GM18951 (cell line): ENCODE measurements around the gene NUDT17.
"Not testable (repeated sequence)": the region's sequence is repeated elsewhere in the genome, so short reads cannot be mapped to it uniquely, and the experiment has no call there.

Source experiments
- POLR2A ChIP-seq: IDR thresholded peaks from 4 replicates; pipeline ENCODE4 v1.6.1; 2011; ENCODE audit warnings: mild to moderate bottlenecking; ENCODE audit not compliant: insufficient read length, insufficient read depth; ENCODE audit errors: extremely low read depth
- in situ Hi-C: fragments of 300-500 bp; cut with MboI; formaldehyde crosslinking; loops from one replicate; pipeline ENCODE4 v1.12.0; 2022; ENCODE audit warnings: low sequenced_read_pairs, mixed read lengths, inconsistent platforms; ENCODE audit not compliant: unreplicated experiment

NUDT17 gene

DNA sequence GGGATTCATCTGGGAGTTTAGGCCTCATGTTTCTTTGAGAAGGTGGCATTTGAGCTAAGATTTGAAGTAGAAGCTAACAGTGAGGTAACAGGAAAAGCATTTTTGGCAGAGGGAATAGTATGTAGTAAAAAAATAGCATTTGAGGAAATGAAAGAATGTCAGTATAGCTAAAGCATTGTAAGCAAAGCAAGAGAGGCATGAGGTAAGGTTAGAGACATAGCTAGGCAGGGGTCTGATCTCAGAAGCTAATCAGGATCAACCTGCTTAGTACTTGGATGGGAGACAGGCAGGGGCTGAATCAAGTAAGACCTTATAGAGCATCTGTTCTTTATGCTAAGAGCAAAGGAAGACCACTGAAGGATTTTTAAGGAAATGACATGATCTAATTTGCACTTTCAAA lies 17.5 kb upstream of the NUDT17 start:
- in situ Hi-C loops, result no loop called here

DNA sequence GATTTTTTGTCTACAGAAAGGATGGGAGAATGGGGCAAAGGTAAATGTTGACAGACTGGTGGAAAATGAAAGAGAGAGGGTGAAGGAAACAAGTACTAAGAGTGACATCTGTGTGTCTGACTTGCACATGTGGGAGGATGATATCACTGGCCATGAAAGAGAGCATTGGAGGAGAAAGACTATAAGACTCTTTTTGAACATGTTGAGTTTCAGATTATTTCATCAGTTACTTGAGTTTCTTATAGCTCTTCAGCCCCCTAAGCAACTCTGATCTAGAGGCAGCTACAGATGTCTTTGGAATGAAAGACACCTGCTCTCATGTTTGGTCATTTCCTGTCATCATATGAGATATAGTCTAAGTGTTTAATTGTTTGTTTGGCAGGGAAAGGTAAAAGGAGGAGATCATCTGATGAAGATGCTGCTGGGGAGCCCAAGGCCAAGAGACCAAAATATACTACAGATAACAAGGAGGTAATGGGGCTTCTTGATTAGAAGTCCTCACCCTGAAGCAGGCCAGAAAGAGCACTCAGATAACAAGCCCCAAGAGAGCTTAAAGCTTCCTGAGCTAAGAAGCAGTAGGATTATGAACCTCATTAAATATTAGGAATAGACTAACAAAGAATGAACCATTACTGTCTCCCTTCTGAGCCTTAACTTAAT lies 16.9 kb upstream of the NUDT17 start:
- TF ChIP-seq POLR2A, result no peak
- in situ Hi-C loops, result no loop called here

More for the DNA sequence above, 17.5 kb upstream of the NUDT17 start:
- TF ChIP-seq POLR2A, result no peak

DNA sequence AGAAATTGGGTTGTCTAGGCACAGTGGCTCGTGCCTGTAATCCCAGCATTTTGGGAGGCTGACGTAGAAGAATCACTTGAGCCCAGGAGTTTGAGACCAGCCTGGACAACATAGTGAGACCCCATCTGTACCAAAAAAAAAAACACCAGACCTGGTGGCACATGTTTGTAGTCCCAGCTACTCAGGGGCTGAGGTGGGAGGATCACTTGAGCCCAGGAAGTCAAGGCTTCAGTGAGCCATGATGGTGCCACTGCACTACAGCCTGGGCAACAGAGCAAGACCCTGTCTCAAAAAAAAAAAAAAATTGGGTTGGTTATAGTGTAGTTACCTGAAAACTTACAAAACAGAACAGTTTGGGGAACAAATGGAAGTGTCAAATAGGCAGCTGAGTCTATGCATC lies 14.6 kb upstream of the NUDT17 start:
- in situ Hi-C loops, result not testable (repeated sequence)

DNA sequence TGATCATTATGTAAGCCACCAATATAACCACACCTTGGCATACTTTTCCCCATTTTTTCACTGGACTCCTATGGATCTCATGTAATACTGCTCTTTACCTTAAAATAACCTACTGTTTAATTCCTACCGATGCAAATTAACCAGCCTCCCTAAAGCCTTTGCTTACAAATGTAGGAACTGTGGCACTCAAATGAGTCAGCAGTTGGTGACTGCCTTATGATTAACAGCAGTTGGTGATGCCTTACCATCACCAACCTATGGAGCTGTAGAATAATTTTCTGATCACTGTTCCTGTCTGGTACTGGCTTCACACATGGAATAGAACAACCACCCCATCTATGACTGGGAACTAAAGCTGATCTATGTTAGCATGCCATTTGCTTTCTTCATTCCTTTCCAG lies 7.8 kb upstream of the NUDT17 start:
- in situ Hi-C loops, result no loop called here
- no peak for TF ChIP-seq POLR2A

DNA sequence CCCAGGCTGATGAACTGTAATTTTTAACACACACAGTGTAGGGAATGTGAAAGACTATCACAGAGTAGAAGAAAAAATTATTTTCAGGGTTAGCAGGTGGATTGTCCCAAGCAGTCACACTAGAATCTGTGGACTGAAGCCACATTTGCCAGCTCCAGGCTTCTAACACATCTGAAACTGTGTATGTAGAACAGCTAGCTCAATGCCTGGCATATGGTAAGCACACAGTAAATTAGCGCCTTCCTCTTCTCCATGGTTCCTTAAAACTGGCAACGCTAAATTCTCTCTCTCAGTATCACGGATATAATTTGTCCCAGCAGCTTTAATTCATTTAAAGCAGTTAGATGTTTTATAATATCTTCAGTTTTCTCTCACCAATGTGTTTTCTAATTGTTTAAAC lies 2.4 kb upstream of the NUDT17 start:
- in situ Hi-C loops, result no loop called here
- no peak for TF ChIP-seq POLR2A

DNA sequence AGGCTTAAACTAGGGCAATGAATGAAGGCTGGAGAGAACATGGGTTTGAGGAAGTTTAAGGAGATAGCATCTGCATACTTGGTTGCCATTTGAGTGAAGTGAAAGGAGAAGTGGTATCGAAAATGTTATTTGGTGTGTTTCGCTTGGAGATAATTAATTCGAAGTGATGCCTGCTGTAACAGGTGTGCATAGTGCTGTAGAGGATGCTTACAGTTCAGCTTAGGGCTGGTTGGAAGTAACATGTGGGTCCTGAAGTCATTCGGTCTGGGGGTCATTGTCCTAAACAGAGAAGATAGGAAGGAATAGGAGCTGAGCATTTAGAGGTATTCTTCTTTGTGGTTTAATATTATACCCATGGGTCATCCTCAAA lies 301 bp upstream of the NUDT17 start:
- in situ Hi-C loops, result no loop called here
- no peak for TF ChIP-seq POLR2A

DNA sequence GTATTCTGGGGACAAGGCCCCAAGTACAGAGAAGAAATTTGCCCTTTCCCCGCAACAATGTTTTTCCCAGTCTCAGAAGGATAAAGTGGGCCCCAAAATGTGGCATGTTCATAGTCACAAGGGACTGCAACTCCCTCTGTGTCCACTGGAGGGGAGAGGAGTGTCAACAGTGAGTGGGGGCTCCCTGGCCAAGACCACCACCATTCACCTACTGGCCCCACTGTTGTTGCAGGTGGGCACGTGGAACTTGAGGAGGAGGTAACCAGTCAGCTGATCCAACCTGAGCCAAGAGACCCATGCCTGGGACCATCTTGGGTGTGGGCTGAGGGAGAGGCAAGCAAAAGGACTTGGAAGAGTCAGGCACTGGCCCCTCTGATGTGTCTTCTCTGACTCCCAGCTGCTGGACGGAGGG lies 777 bp downstream of the NUDT17 start:
- in situ Hi-C loops, result no loop called here
- peak; percentile 14 for TF ChIP-seq POLR2A

DNA sequence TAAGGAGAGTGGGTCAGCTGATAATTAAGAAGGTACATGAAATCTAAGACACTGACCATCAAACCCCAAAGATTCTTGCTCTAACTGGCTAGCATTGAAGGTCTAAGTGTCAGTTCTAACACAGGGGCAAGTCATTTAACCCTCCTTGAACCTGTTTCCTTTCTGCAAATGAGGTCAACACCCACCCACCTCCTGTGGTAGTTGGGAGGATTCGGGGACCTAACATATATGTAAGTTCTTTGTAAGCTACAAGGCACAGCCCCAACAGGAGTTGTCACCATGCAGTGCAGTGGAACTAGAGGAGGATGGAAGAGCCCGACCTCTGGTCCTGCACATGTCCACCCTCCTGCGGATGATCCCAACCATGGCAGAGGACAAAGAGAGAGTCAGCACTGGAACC lies 2.4 kb downstream of the NUDT17 start:
- no peak for TF ChIP-seq POLR2A
- in situ Hi-C loops, result no loop called here

DNA sequence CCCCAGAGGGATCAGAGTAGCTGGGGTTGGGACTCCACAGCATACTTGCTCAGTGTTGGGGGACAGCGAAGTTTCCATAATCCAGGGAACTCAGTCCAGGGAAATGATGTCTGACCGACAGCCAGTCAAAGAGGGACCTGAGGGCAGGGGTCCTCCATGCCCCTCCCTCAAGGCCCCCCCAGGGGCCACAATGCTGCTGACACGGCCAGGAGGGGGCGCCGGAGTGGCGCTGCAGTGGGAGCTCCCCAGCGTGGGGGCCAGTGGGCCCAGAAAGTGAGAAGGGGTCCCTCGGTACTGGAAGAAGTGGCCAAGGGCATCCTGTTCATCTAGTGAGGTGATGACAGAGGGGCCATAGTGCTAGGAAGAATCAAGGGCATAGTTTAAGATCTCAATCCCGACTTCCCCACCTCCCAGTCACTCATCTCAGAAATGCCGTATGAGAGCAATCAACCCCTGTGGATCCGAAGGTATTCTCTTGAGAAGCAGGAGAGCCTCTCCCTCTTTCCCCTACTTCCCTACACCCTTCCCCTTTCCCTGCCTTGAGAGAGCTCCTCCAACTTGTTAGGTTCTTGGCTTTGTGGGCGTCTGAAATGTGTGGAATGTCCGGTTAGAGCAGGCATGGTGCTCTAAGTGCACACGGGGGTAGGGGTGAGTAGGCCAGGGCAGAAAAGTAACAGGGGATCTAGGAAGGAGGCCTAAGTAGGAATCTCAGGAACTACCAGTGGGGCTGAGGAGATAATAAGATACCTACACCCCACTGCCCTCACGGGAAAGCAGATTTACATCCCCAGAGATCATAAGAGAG lies 4.1 kb downstream of the NUDT17 start:
- TF ChIP-seq POLR2A, result no peak
- in situ Hi-C loops, result no loop called here

DNA sequence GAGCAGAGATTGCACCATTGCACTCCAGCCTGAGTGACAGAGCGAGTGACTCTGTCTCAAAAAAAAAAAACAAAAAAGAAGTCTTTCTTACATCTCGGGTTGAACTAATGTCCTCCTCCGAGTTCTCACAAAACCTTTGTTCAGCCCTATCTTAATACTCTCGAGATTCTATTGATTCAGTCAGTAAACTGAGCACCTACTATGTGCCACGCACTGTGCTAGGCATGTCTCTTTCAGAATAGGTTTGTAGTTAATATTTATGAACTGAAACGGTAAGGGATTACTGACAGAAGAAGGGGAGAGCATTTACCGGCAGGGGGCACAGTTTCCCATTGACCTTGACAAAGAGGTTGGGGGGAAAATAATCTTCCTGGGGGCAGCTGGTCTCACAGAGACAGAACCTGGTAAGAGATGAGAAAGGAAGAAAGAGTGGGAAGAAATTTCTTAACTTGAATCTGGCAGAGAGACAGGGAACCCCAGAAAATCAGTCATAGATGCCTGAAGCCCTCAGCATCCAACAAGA lies 10.1 kb downstream of the NUDT17 start:
- TF ChIP-seq POLR2A, result no peak
- in situ Hi-C loops, result no loop called here

DNA sequence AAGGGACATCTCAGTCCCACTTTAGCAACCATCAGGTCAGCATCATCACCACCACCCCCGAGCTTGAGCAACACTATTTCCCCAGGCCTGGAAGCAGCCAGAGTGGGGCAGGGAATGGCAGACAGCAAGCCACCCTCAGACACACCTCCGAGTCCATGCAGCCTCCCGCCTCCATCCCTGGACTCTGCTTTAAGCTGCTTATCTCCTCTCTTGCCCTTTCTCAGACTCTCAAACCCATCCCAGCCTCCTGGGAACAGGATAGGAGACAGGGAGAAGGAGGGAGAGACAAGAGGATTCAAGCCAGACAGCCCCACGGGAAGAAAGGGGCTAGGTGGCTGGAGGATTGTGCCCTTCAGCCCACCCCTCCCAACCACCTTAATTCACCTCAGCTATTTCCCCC lies 11.7 kb downstream of the NUDT17 start:
- in situ Hi-C loops, result no loop called here
- no peak for TF ChIP-seq POLR2A

DNA sequence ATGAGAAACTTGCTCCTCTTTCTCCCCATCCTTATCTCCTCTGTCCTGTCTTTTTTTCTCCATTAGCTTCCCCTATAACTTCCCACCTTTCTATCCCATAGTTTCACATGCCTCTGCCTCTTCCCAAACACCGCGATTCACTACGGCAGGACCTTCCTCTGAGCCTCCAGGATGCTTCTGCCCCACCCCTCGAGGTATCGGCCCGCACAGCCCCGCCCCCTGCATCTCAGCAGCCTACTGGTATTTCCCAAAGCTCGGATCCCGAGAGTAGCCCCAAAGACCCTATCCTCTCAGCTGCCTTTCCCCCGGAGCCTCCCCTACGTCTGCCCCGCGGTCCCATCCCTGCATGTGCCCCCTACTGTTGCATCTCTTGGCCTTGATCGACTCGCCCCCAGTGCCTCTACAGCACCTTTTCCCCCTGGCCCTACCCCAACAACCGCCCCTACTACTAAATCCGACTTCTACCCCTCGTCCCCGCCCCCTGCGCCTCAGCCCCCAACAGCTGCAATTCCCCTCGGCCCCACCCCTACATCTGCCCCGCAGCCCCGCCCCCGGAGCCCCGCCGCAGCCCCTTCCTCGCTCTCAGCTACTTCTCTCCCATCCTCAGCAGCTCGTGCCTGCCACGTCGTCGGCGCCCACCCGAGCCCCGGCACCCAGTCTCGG lies 12.9 kb downstream of the NUDT17 start:
- in situ Hi-C loops, result no loop called here

DNA sequence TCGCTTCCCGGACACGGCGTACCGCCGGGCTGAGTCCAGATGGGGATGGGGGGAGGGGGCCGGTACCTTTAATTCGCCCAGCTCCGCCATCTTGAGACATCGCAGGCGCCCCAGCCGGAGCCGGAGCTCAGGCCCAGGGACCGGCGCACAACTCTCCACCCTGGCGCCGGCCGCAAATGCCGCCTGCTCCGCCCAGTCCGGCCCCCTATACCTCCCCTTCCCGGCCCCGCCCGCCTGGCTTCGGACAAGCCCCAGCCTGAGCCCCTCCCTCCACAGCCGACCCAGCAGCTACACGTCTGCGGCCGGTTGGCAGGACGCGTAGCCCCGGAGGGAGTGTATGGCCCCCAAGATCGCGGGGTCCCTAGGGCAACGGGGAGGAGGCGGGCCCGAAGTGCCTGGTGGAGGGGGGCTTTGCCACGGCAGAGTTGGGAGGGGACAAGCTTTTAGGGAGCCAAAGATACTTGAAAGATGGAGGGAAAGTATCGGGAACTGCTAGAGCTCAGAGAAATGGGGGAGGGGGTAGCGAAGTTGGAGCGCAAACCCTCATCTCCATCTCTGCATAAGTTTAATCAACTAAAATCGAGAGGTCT lies 13.6 kb downstream of the NUDT17 start, which contains the start of gene PIAS3:
PIAS3 (minus strand) TSS at position 181 of the 590 bp plus-strand sequence; CDS start at position 90, 91 bp downstream.
- in situ Hi-C loops, result no loop called here
- TF ChIP-seq POLR2A, result peak; percentile 48

More for the DNA sequence above, 12.9 kb downstream of the NUDT17 start:
- TF ChIP-seq POLR2A, result no peak

DNA sequence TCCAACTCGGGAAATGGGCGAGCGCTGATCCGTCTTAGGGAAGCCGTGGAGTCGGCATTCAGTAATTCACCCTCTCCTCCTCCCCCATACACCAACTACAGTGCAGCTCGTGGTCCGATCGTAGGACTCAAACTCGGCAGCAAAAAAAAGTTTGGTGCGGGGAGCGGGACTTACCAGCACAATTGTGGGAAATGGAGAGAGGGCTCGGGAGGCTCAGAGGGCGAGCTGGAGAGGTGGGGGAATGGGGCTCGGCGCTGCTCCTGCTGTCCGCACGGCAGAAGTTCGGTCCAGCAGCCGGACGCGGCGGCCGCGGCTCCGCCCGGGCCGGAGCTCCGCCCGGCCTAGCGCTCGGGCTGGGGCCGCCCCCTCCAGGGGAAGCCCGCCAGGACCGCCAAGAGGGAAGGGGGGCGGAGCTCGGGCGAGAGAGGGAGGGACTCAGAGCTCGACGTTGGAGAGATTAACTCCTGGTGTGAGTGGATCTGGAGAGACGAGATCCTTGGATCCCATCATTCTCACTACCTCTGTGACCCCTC lies 14.1 kb downstream of the NUDT17 start:
- peak; percentile 66 for TF ChIP-seq POLR2A
- in situ Hi-C loops, result no loop called here
